Neutrophil (primary cell): ENCODE measurements around the gene PRR13.
A peak's percentile ranks its signal among the peaks of the same experiment; 100 is the strongest.

ENCODE experiments used
- H3K27ac ChIP-seq: fragments of 200-600 bp; sonication (generic); 2 replicates; pipeline ENCODE4 v1.5.1; 2016; ENCODE audit warnings: mild to moderate bottlenecking, moderate library complexity
- H3K27me3 ChIP-seq: fragments of 200-600 bp; sonication (generic); 2 replicates; pipeline ENCODE4 v1.6.0; 2016; ENCODE audit warnings: mild to moderate bottlenecking
- H3K36me3 ChIP-seq: fragments of 200-600 bp; sonication (generic); 2 replicates; pipeline ENCODE4 v1.5.1; 2017
- H3K4me1 ChIP-seq, 2 experiments: fragments of 200-600 bp in 1 of 2; sonication (generic) in 1 of 2; 1 replicate in 1 of 2; 2 replicates in 1 of 2; pipeline versions ENCODE4 v1.5.1 to v1.6.1; 2013 to 2016; ENCODE audit warnings: low read depth in 1 of 2, low read length in 1 of 2, mild to moderate bottlenecking in 1 of 2, moderate library complexity in 1 of 2; ENCODE audit not compliant: control insufficient read depth in 1 of 2, insufficient read depth in 1 of 2
- H3K4me3 ChIP-seq, 2 experiments: fragments of 200-600 bp in 1 of 2; sonication (generic) in 1 of 2; 1 replicate in 1 of 2; 2 replicates in 1 of 2; pipeline ENCODE4 v1.5.1; 2013 to 2016; ENCODE audit warnings: low read depth in 1 of 2, low read length in 1 of 2, mild to moderate bottlenecking in 1 of 2, moderate library complexity in 1 of 2
- H3K9me3 ChIP-seq: fragments of 200-600 bp; sonication (generic); 2 replicates; pipeline ENCODE4 v1.5.1; 2016
- CTCF ChIP-seq: fragments of 200-600 bp; sonication (generic); IDR thresholded peaks from 2 replicates; pipeline ENCODE4 v1.5.1; 2016; ENCODE audit warnings: antibody characterized with exemption

Gene PRR13

GRCh38 chr12:53489242-53489864, 47.8 kb downstream of the PRR13 start:
- Histone ChIP-seq H3K36me3 (peaks cover 32% of the 10 kb centered on the region), H3K4me3 (no peak overlapping the region), H3K27me3 (no peaks in the 10 kb centered on the region), H3K27ac (no peak overlapping the region), H3K9me3 (no peaks in the 10 kb centered on the region), H3K4me1 (peaks cover 16 to 19% of the 10 kb centered on the region in 2 experiments)
- no peak for TF ChIP-seq CTCF

- Histone ChIP-seq H3K9me3 (no peaks in the 10 kb centered on the region), H3K4me1 (peaks cover 16 to 19% of the 10 kb centered on the region in 2 experiments), H3K4me3 (peak overlapping the region; percentile 63 to 82), H3K36me3 (peaks cover 5% of the 10 kb centered on the region), H3K27ac (peak overlapping the region; percentile 80), H3K27me3 (no peaks in the 10 kb centered on the region)
- no peak for TF ChIP-seq CTCF
Observed at GRCh38 chr12:53492188-53492587, 50.7 kb downstream of the PRR13 start.

GRCh38 chr12:53492830-53493609, 51.5 kb downstream of the PRR13 start:
- peak overlapping the region; percentile 80 for H3K27ac ChIP-seq
- peak overlapping the region; percentile 63 to 82 for H3K4me3 ChIP-seq
- no peaks in the 10 kb centered on the region for H3K36me3 ChIP-seq
- H3K9me3 ChIP-seq, result no peaks in the 10 kb centered on the region
- TF ChIP-seq CTCF, result peak; percentile 41
- H3K27me3 ChIP-seq, result no peaks in the 10 kb centered on the region
- H3K4me1 ChIP-seq, result peaks cover 16 to 19% of the 10 kb centered on the region in 2 experiments

- Histone ChIP-seq H3K36me3 (no peaks in the 10 kb centered on the region), H3K4me3 (peak overlapping the region; percentile 63 to 82), H3K9me3 (no peaks in the 10 kb centered on the region), H3K27ac (peak overlapping the region; percentile 80), H3K27me3 (peaks cover 7% of the 10 kb centered on the region), H3K4me1 (peaks cover 19 to 20% of the 10 kb centered on the region in 2 experiments)
- TF ChIP-seq CTCF, result no peak
Observed at GRCh38 chr12:53493610-53494391, 52.3 kb downstream of the PRR13 start.
